Measurements from ENCODE around the gene MYLK3.

The MYLK3 gene

GRCh38 chr16:46717692-46718091 lies 30.5 kb downstream of the MYLK3 start:
- no peak overlapping the region for H3K4me3 ChIP-seq (ENCODE audit: low read depth, low read length)
- no peak for TF ChIP-seq CTCF (IDR thresholded peaks at IDR 0.05; ENCODE audit: borderline replicate concordance, insufficient read depth, low read depth, low read length)

GRCh38 chr16:46715769-46716305 lies 32.3 kb downstream of the MYLK3 start:
- H3K4me3 ChIP-seq (ENCODE audit: low read depth, low read length) = no peak overlapping the region
- TF ChIP-seq CTCF (IDR thresholded peaks at IDR 0.05; ENCODE audit: borderline replicate concordance, insufficient read depth, low read depth, low read length) = no peak

GRCh38 chr16:46714797-46715591 lies 33.1 kb downstream of the MYLK3 start:
- no peak overlapping the region for H3K4me3 ChIP-seq (ENCODE audit: low read depth, low read length)
- no peak for TF ChIP-seq CTCF (IDR thresholded peaks at IDR 0.05; ENCODE audit: borderline replicate concordance, insufficient read depth, low read depth, low read length)

GRCh38 chr16:46713634-46714033 lies 34.5 kb downstream of the MYLK3 start:
- TF ChIP-seq CTCF (IDR thresholded peaks at IDR 0.05; ENCODE audit: borderline replicate concordance, insufficient read depth, low read depth, low read length) = no peak
- H3K4me3 ChIP-seq (ENCODE audit: low read depth, low read length) = no peak overlapping the region

- H3K4me3 ChIP-seq (ENCODE audit: low read depth, low read length) = no peak overlapping the region
- no peak for TF ChIP-seq CTCF (IDR thresholded peaks at IDR 0.05; ENCODE audit: borderline replicate concordance, insufficient read depth, low read depth, low read length)
These were observed 35.2 kb downstream of the MYLK3 start for GRCh38 chr16:46712911-46713310.

GRCh38 chr16:46711106-46712058 lies 36.8 kb downstream of the MYLK3 start:
- no peak overlapping the region for H3K4me3 ChIP-seq (ENCODE audit: low read depth, low read length)
- TF ChIP-seq CTCF (IDR thresholded peaks at IDR 0.05; ENCODE audit: borderline replicate concordance, insufficient read depth, low read depth, low read length) = no peak

Measured in GM12875 (cell line).